Measurements from ENCODE around the gene NEO1. TPM values are rescaled to one million over a fixed set of nuclear protein-coding genes. Genes with fewer than 3 reads are reported as not detected.

Gene NEO1
- total RNA-seq, 1 donor = 60.5 TPM

DNA sequence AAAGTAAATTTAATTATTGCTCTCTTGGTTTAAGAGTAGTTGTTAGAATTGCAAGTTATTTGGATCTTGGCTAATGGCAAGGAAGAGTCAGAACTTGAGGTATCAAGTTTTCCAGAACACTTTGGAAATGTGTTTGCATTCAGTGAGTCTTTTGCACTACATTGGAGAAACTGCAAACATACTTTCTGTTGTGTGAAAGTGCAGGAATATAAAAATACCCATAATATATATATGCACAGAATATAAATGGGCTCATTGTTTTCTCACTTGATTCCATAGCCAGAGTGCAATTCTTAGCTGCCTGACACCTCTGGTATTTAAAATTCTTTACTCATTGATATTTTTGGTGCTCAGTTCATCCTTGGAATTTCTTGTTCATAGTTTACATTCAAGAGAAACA, 223.6 kb downstream of the NEO1 start:
- H3K4me3 ChIP-seq (ENCODE audit: low read depth, low read length) = no peak overlapping the region
- TF ChIP-seq, protein P1, sequence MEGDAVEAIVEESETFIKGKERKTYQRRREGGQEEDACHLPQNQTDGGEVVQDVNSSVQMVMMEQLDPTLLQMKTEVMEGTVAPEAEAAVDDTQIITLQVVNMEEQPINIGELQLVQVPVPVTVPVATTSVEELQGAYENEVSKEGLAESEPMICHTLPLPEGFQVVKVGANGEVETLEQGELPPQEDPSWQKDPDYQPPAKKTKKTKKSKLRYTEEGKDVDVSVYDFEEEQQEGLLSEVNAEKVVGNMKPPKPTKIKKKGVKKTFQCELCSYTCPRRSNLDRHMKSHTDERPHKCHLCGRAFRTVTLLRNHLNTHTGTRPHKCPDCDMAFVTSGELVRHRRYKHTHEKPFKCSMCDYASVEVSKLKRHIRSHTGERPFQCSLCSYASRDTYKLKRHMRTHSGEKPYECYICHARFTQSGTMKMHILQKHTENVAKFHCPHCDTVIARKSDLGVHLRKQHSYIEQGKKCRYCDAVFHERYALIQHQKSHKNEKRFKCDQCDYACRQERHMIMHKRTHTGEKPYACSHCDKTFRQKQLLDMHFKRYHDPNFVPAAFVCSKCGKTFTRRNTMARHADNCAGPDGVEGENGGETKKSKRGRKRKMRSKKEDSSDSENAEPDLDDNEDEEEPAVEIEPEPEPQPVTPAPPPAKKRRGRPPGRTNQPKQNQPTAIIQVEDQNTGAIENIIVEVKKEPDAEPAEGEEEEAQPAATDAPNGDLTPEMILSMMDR (IDR thresholded peaks at IDR 0.05; ENCODE audit: insufficient read depth, low read depth, low read length) = no peak
- DNase-seq (ENCODE audit: low read depth) = peak; percentile 6

DNA sequence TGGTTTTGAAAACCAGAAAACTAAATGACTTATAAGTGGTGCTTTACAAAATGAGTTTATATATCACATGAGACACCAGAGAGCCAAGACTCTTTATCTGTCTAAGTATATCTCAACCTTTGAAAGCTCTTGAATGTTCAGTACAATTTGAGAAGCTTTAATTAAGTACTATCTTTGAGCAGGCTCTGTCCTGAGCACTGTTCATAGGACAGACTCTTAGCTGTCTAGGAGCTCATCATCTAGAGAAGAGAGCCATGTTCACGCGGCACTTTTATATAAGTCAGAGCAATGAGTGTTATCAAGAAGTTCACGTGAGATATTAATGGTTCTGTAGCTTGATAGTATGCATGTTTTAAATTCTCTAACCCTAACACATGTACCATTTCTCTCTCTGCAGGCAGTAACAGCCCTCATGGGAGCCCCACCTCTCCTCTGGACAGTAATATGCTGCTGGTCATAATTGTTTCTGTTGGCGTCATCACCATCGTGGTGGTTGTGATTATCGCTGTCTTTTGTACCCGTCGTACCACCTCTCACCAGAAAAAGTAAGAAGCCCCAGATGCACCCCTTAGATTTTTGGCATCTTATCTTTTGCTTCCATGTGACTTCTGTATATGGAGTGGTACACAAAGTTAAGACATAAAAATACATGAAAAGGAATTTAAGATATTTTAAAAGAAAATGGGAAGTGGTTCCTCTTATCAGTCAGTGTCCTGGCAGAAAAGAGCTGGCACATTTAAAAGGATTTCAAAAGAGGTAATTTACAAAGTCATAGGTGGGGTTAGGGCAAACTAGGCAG, 230.5 kb downstream of the NEO1 start:
- TF ChIP-seq, protein P1 (IDR thresholded peaks at IDR 0.05; ENCODE audit: insufficient read depth, low read depth, low read length) = no peak
- no peak for DNase-seq (ENCODE audit: low read depth)
- no peak overlapping the region for H3K4me3 ChIP-seq (ENCODE audit: low read depth, low read length)

DNA sequence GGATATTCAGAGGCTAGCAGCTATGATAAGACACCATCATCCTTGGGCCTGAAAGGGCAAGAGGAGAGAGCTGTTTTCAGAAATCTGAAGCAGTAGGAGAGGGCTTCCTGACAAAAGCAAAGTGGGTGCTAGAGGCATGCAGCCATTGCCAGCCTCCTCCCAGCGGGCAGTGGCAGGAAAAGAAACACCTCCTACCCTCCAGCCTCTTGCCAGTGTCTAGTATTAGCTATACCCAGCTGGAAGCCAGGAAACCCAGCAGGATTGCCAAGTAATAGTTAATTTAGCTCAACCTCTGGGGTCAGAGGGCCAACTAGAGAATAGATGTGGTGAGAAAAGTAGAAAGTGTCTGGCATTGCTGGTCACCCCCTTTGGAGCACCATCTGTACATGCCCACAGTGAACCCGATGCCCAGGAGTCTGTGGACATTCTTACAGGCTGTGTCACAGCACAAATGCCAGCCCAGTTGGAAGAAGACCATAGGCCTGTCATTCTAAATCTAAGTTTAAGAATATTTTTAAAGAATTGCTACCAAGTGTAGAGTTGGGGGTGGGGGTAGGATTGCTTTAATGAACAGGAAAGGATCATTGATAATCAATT, 231.2 kb downstream of the NEO1 start:
- H3K4me3 ChIP-seq (ENCODE audit: low read depth, low read length) = no peak overlapping the region
- TF ChIP-seq, protein P1 (IDR thresholded peaks at IDR 0.05; ENCODE audit: insufficient read depth, low read depth, low read length) = no peak
- no peak for DNase-seq (ENCODE audit: low read depth)

DNA sequence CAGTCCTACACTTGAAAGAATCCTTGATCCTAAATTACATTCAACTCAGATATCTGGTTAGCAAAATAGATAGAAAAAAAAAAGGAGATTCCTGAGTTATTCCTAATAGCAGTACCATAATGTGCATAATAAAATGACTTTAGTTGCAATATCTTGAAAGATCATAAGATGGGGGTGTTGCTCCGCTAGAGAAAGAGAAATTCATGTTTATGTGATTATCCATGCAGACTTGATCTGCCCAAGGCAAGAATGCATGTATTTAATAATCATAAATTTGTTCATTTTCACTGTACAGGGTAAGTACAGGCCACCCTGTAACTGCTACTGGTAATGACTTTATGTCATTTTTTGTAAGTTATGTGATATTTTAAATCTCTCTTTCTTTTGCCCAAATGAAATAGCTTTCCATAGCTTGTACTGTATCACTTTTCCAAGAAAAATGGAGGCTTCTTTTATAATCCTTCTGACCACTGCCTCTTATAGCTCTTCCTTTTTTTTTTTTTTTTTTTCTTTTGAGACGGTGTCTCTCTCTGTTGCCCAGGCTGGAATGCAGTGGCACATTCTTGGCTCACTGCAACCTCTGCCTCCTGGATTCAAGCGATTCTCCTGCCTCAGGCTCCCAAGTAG, 231.9 kb downstream of the NEO1 start:
- DNase-seq (ENCODE audit: low read depth) = peak; percentile 26
- TF ChIP-seq, protein P1 (IDR thresholded peaks at IDR 0.05; ENCODE audit: insufficient read depth, low read depth, low read length) = no peak
- H3K4me3 ChIP-seq (ENCODE audit: low read depth, low read length) = no peak overlapping the region

DNA sequence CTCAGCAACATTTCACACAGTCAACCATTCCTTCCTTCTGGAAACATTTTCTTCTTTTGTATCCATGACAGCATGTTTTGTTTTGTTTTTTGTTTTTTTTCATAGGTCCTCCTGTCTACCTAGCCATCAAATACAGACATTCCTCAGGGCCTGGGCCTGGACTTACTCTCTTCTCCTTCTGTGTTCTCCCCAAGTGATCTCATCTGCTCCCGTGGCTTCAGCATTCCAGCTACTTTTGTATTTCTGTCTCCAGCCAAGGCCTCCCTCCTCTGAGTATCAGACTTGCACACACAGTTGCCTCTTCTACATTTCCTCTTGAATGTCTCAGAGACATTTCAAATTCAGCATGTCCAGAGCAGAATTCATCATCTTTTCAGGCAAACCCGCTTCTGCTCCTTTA, 234.0 kb downstream of the NEO1 start:
- peak; percentile 8 for DNase-seq (ENCODE audit: low read depth)
- TF ChIP-seq, protein P1 (IDR thresholded peaks at IDR 0.05; ENCODE audit: insufficient read depth, low read depth, low read length) = no peak

DNA sequence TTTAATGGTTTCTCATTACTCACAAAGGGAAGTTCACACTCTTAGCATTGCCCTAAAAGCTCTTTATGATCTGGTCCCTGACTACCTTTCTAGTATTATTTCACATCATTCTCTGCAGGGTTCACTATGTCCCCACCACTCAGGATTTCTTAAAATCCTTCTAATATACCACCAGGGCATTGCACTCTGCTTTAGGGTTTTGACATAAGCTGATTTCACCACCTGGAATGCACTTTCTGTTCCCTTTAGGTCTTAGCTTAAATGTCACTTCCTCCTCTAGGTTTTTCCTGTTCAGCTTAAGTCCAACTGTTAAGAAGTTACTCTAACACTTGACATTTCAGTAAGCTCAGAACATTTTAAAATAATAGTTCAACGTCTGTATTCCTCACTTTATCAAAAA, 234.8 kb downstream of the NEO1 start:
- TF ChIP-seq, protein P1 (IDR thresholded peaks at IDR 0.05; ENCODE audit: insufficient read depth, low read depth, low read length) = no peak
- no peak for DNase-seq (ENCODE audit: low read depth)
- H3K4me3 ChIP-seq (ENCODE audit: low read depth, low read length) = no peak overlapping the region

More for the DNA sequence above, 234.0 kb downstream of the NEO1 start:
- no peak overlapping the region for H3K4me3 ChIP-seq (ENCODE audit: low read depth, low read length)
